HepG2 (cell line): ENCODE measurements around the gene MRM2. TPM values are rescaled to one million over a fixed set of nuclear protein-coding genes. Genes with fewer than 3 reads are reported as not detected.

Source experiments
- ATAC-seq: fragments of 200-7000 bp; cut with Tn5 transposase; 3 replicates; pipeline ENCODE4 v1.9.1; 2020; ENCODE audit warnings: mild to moderate bottlenecking, moderate library complexity
- BruUV-seq: library from RNA; stranded (reverse); fragments of 400-500 nt; replicated peaks from 2 replicates; lab custom pipeline; 2021; lab: Mats Ljungman, UMichigan
- CTCF ChIA-PET: fragments of 300-600 bp; formaldehyde crosslinking; extraction: SDS; loops from one replicate; lab custom pipeline; 2021; ENCODE audit warnings: low total read pairs, inconsistent platforms, low intra/inter-chr PET ratio; lab: Yijun Ruan, JAX
- POLR2A ChIA-PET: fragments of 350-600 bp; sonication (Branson Sonifier 250); formaldehyde crosslinking; loops from one replicate; lab custom pipeline; 2020; ENCODE audit warnings: antibody characterized with exemption, inconsistent platforms; lab: Yijun Ruan, JAX
- DNase-seq: peaks from one replicate; pipeline ENCODE4 v3.0.0-alpha.2; 2015; ENCODE audit warnings: low spot score
- FAIRE-seq: peaks from 3 replicates; lab custom pipeline; 2011; peaks lifted over from hg19 to GRCh38; lab: Jason Lieb, UNC
- H2AFZ ChIP-seq: one replicate; pipeline ENCODE4 v1.6.1; 2011; ENCODE audit warnings: low read length, inconsistent platforms
- H3K27ac ChIP-seq: fragments of 300-600 bp; 3 replicates; pipeline ENCODE4 v1.8.0; 2011; ENCODE audit warnings: mixed run types, mild to moderate bottlenecking, mixed read lengths, low read length, inconsistent platforms; ENCODE audit not compliant: insufficient read depth; ENCODE audit errors: extremely low read length
- H3K27me3 ChIP-seq, 2 experiments: fragments of 200-600 bp in 1 of 2; 2 replicates in 1 of 2; 3 replicates in 1 of 2; pipeline versions ENCODE4 v1.6.0 to v1.8.0; 2011; ENCODE audit warnings: low read length in 2 of 2, mild to moderate bottlenecking in 2 of 2, moderate library complexity in 2 of 2, inconsistent platforms in 1 of 2; ENCODE audit not compliant: insufficient read depth in 2 of 2, control insufficient read depth in 1 of 2
- H3K36me3 ChIP-seq, 2 experiments: fragments of 200-600 bp in 1 of 2; replicated peaks in 1 of 2; 2 replicates in 1 of 2; 3 replicates in 1 of 2; pipeline versions ENCODE4 v1.5.1 to v1.8.0; 2011; ENCODE audit warnings: low read length in 2 of 2, inconsistent platforms in 1 of 2; ENCODE audit not compliant: insufficient read depth in 2 of 2, control insufficient read depth in 1 of 2
- H3K4me1 ChIP-seq: 2 replicates; pipeline ENCODE4 v1.5.1; 2012; ENCODE audit warnings: low read length, inconsistent platforms; ENCODE audit not compliant: insufficient read depth
- H3K4me2 ChIP-seq: 2 replicates; pipeline ENCODE4 v1.6.0; 2011; ENCODE audit warnings: low read depth, low read length, inconsistent platforms
- H3K4me3 ChIP-seq, 3 experiments: fragments of 200-600 bp in 1 of 3; sonication (generic), shearing (Covaris generic) in 1 of 3; replicated peaks in 1 of 3; 2 replicates each; pipeline ENCODE4 v1.5.1; 2011 to 2016; ENCODE audit warnings: low read length in 3 of 3, inconsistent platforms in 2 of 3, low read depth in 2 of 3, mild to moderate bottlenecking in 2 of 3, control low read depth in 1 of 3, mixed read lengths in 1 of 3; ENCODE audit not compliant: insufficient read depth in 1 of 3
- H3K79me2 ChIP-seq: one replicate; pipeline ENCODE4 v1.6.1; 2011; ENCODE audit warnings: low read length, inconsistent platforms; ENCODE audit not compliant: insufficient read depth
- H3K9ac ChIP-seq: 2 replicates; pipeline ENCODE4 v1.6.0; 2011; ENCODE audit warnings: mild to moderate bottlenecking, low read depth, low read length, inconsistent platforms; ENCODE audit not compliant: insufficient read depth
- H3K9me3 ChIP-seq: 2 replicates; pipeline ENCODE4 v1.5.1; 2012; ENCODE audit warnings: mild to moderate bottlenecking, low read length
- H4K20me1 ChIP-seq: 2 replicates; pipeline ENCODE4 v1.6.0; 2011; ENCODE audit warnings: inconsistent platforms, mild to moderate bottlenecking, low read length, moderate library complexity; ENCODE audit not compliant: insufficient read depth
- AGO2 ChIP-seq: fragments of 200-400 bp; formaldehyde crosslinking; optimal IDR thresholded peaks from 2 replicates; pipeline ENCODE3; 2017; ENCODE audit warnings: mild to moderate bottlenecking, low read depth, low read length, moderate library complexity
- HMG20B ChIP-seq: conservative IDR thresholded peaks from 2 replicates; pipeline ENCODE4 v1.6.1; 2016; ENCODE audit warnings: missing genetic modification reagents, missing compliant biosample characterization
- NAIF1 ChIP-seq: sonication (generic); formaldehyde crosslinking; IDR thresholded peaks from 2 replicates; pipeline ENCODE4 v1.5.0; 2020; ENCODE audit warnings: mild to moderate bottlenecking, missing genetic modification reagents, borderline replicate concordance
- TBX2 ChIP-seq: sonication (generic); formaldehyde crosslinking; IDR thresholded peaks from 2 replicates; pipeline ENCODE4 v1.5.0; 2020; ENCODE audit warnings: missing genetic modification reagents, mild to moderate bottlenecking, borderline replicate concordance
- THYN1 ChIP-seq: sonication (generic); formaldehyde crosslinking; IDR thresholded peaks from 2 replicates; pipeline ENCODE4 v1.8.1; 2023; ENCODE audit warnings: low read depth, mild to moderate bottlenecking, moderate library complexity, missing genetic modification reagents, borderline replicate concordance
- ZNF629 ChIP-seq: sonication (generic); formaldehyde crosslinking; conservative IDR thresholded peaks from 2 replicates; pipeline ENCODE4 v1.5.0; 2020; ENCODE audit warnings: missing genetic modification reagents
- ZNF777 ChIP-seq: sonication (generic); formaldehyde crosslinking; IDR thresholded peaks from 2 replicates; pipeline ENCODE4 v1.4.0; 2020; ENCODE audit warnings: missing genetic modification reagents
- WGBS: methylation state at CpG from one replicate; pipeline ENCODE4 v1.1.6; 2017; ENCODE audit warnings: low lambda C conversion rate; 5-methylcytosine and 5-hydroxymethylcytosine counted together
- in situ Hi-C: cut with HindIII; loops from 2 replicates; pipeline ENCODE4 v1.10.0; 2017; ENCODE audit warnings: low pct_unique_long_range_greater_than_20kb; ENCODE audit not compliant: extremely low pct_ligation_motif_present
- intact Hi-C: fragments of 100-400 bp; cut with micrococcal nuclease; formaldehyde crosslinking; loops from one replicate; pipeline ENCODE4 v1.10.0; 2022; ENCODE audit not compliant: unreplicated experiment
- polyA plus RNA-seq, 8 experiments: library from polyadenylated mRNA; depleted of rRNA in 3 of 8; stranded (reverse) in 7 of 8; unstranded in 1 of 8; fragments of >200 nt; fragmentation: Illumina TruSeq in 4 of 8; extraction: Trizol in 4 of 8; gene quantifications; 2 replicates each; pipeline versions ENCODE4 v1.2.1 to v1.2.3, GENCODE V29; 2011 to 2016; ENCODE audit warnings: low read depth in 4 of 8, missing spikeins in 1 of 8, mixed read lengths in 1 of 8; ENCODE audit not compliant: insufficient read depth in 1 of 8
- total RNA-seq, 5 experiments: library from RNA; depleted of rRNA; stranded (reverse); fragments of >200 nt; fragmentation: Illumina TruSeq; extraction: Trizol; gene quantifications; 2 replicates each; pipeline ENCODE4 v1.2.3, GENCODE V29; 2016; ENCODE audit warnings: low read depth in 1 of 5
- TF ChIP-seq, protein P1 (sequence below): sonication (generic); formaldehyde crosslinking; IDR thresholded peaks from 2 replicates; pipeline ENCODE4 v1.4.0; 2020; ENCODE audit warnings: low read depth, mild to moderate bottlenecking, missing genetic modification reagents
- TF ChIP-seq, protein P2 (sequence below): sonication (generic); formaldehyde crosslinking; IDR thresholded peaks from 2 replicates; pipeline ENCODE4 v1.4.0; 2020; ENCODE audit warnings: missing genetic modification reagents, mild to moderate bottlenecking, borderline replicate concordance

MRM2 gene
- total and polyA plus RNA-seq, 2 of the 13 experiments (the other 11 are each of a cell fraction or from before 2014, with no cell fraction given), result 13.2 to 34.2 TPM

- H3K4me2 ChIP-seq, result no peak overlapping the region
- FAIRE-seq (no peak), ATAC-seq (no peak), DNase-seq (no peak)
- H3K4me3 ChIP-seq, result no peak overlapping the region
- CTCF ChIA-PET, result no interaction called here
- no peaks in the 10 kb centered on the region for H4K20me1 ChIP-seq
- peaks cover 3% of the 10 kb centered on the region for H3K79me2 ChIP-seq
- H3K4me1 ChIP-seq, result no peaks in the 10 kb centered on the region
- intact Hi-C loops (no loop called here), in situ Hi-C loops (loop anchor here (25.0 kb wide), 1 partner anchor 614 kb away; no protein-coding TSS in a partner anchor)
- POLR2A ChIA-PET, result no interaction called here
- peaks cover 32 to 63% of the 10 kb centered on the region in 2 experiments; a peak in 4 of 5 replicates for H3K36me3 ChIP-seq
- no peaks in the 10 kb centered on the region for H3K27me3 ChIP-seq
- 100% methylated on average over 2 of the region's 10 CpGs for WGBS
- BruUV-seq, result no TSS peak
- no peak overlapping the region for H3K9ac ChIP-seq
- no peaks in the 10 kb centered on the region for H3K9me3 ChIP-seq
- no peak for TF ChIP-seq HMG20B
- TF ChIP-seq NAIF1 (CRISPR knock-in tag), result no peak
- TF ChIP-seq TBX2 (CRISPR knock-in tag), result no peak
- no peak overlapping the region for H2AFZ ChIP-seq
- no peak overlapping the region for H3K27ac ChIP-seq
These were observed 40.9 kb downstream of the MRM2 start for GRCh38 chr7:2201128-2201527.

DNA sequence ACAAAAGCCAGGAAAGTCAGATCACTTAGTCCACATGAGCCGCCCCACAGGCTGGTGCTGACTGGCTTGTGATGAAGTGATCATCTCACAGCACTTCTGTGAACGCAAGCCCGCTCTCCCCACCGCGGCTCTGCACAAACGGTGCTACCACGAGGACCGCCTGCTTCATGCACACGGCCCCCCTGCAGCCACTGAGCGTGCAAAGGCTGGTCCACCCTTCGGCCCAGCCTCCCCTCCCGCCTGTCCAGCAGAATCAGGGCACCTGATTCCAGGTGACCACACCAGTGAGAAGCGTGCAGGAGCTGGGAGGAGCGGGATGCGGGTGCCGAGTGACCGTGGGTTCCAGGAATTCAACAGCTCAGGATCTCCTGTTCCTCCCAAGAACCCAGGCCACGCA lies 41.4 kb downstream of the MRM2 start:
- peaks cover 38 to 66% of the 10 kb centered on the region in 2 experiments; a peak in 4 of 5 replicates for H3K36me3 ChIP-seq
- peaks cover 2% of the 10 kb centered on the region for H3K9me3 ChIP-seq
- no peak overlapping the region for H2AFZ ChIP-seq
- CTCF ChIA-PET, result no interaction called here
- ATAC-seq, result no peak
- no peak overlapping the region for H3K9ac ChIP-seq
- no peak for DNase-seq
- no peak for FAIRE-seq
- no peaks in the 10 kb centered on the region for H3K27me3 ChIP-seq
- TF ChIP-seq AGO2 (peak; percentile 33), ZNF777 (no peak), ZNF629 (CRISPR knock-in tag) (no peak), THYN1 (CRISPR knock-in tag) (no peak)
- TF ChIP-seq, protein P1, sequence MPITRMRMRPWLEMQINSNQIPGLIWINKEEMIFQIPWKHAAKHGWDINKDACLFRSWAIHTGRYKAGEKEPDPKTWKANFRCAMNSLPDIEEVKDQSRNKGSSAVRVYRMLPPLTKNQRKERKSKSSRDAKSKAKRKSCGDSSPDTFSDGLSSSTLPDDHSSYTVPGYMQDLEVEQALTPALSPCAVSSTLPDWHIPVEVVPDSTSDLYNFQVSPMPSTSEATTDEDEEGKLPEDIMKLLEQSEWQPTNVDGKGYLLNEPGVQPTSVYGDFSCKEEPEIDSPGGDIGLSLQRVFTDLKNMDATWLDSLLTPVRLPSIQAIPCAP (CRISPR knock-in tag), result no peak
- TF ChIP-seq, protein P2, sequence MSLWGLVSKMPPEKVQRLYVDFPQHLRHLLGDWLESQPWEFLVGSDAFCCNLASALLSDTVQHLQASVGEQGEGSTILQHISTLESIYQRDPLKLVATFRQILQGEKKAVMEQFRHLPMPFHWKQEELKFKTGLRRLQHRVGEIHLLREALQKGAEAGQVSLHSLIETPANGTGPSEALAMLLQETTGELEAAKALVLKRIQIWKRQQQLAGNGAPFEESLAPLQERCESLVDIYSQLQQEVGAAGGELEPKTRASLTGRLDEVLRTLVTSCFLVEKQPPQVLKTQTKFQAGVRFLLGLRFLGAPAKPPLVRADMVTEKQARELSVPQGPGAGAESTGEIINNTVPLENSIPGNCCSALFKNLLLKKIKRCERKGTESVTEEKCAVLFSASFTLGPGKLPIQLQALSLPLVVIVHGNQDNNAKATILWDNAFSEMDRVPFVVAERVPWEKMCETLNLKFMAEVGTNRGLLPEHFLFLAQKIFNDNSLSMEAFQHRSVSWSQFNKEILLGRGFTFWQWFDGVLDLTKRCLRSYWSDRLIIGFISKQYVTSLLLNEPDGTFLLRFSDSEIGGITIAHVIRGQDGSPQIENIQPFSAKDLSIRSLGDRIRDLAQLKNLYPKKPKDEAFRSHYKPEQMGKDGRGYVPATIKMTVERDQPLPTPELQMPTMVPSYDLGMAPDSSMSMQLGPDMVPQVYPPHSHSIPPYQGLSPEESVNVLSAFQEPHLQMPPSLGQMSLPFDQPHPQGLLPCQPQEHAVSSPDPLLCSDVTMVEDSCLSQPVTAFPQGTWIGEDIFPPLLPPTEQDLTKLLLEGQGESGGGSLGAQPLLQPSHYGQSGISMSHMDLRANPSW (CRISPR knock-in tag), result no peak
- 96% methylated on average over 14 of the region's 18 CpGs for WGBS
- H3K4me2 ChIP-seq, result no peak overlapping the region
- POLR2A ChIA-PET, result no interaction called here
- H3K4me1 ChIP-seq, result no peaks in the 10 kb centered on the region
- H3K4me3 ChIP-seq, result no peak overlapping the region
- no peak overlapping the region for H3K27ac ChIP-seq
- intact Hi-C loops, result no loop called here
- no peaks in the 10 kb centered on the region for H4K20me1 ChIP-seq
- H3K79me2 ChIP-seq, result peaks cover 3% of the 10 kb centered on the region
- no TSS peak for BruUV-seq
- in situ Hi-C loops, result loop anchor here (25.0 kb wide), 1 partner anchor 613 kb away; no protein-coding TSS in a partner anchor
